Testis (tissue), 3 donors: ENCODE data around the gene ANGPTL2. TPM values are rescaled to one million over a fixed set of nuclear protein-coding genes. Genes with fewer than 3 reads are reported as not detected.

Source experiments
- DNase-seq: peaks from one replicate; pipeline ENCODE4 v3.0.0-alpha.2; 2019
- H3K27ac ChIP-seq, 2 donors: fragments of 200-600 bp; sonication (generic); one replicate each; pipeline ENCODE4 v1.5.1; 2019
- H3K27me3 ChIP-seq: fragments of 200-600 bp; sonication (generic); one replicate; pipeline ENCODE4 v1.5.1; 2019
- H3K36me3 ChIP-seq: fragments of 200-600 bp; sonication (generic); one replicate; pipeline ENCODE4 v1.5.1; 2017; ENCODE audit warnings: low read depth; ENCODE audit errors: missing control alignments
- H3K4me1 ChIP-seq: fragments of 200-600 bp; sonication (generic); one replicate; pipeline ENCODE4 v1.5.1; 2019
- H3K4me3 ChIP-seq, 2 donors: fragments of 200-600 bp; sonication (generic); one replicate each; pipeline ENCODE4 v1.5.1; 2017 to 2019
- H3K9me3 ChIP-seq: fragments of 200-600 bp; sonication (generic); one replicate; pipeline ENCODE4 v1.5.1; 2017
- POLR2A ChIP-seq: fragments of 450-650 bp; IDR thresholded peaks from one replicate; pipeline ENCODE4 v1.6.1; 2017; ENCODE audit warnings: antibody characterized with exemption, mild to moderate bottlenecking, moderate library complexity
- WGBS, 2 donors: methylation state at CpG; one replicate each; pipeline ENCODE4 v1.1.5; 2018; 5-methylcytosine and 5-hydroxymethylcytosine counted together
- intact Hi-C: fragments of 100-400 bp; cut with DNase I; formaldehyde crosslinking; loops from one replicate; pipeline ENCODE4 v1.15.1; 2023; ENCODE audit warnings: low total_unique reads
- polyA plus RNA-seq: library from polyadenylated mRNA; stranded (reverse); fragments of 350-450 nt; fragmentation: Illumina TruSeq; extraction: RNeasy Lipid Tissue Mini Kit (QIAGEN cat#74804); gene quantifications from one replicate; pipeline ENCODE4 v1.2.3, GENCODE V29; 2014; ENCODE audit warnings: low read depth, low replicate concordance; ENCODE audit not compliant: insufficient read depth
- total RNA-seq, 2 donors: library from RNA; depleted of rRNA; stranded (reverse); fragments of >200 nt; gene quantifications; one replicate each; pipeline ENCODE4 v1.2.3, GENCODE V29; 2016
- TF ChIP-seq, protein P1 (sequence below), 3 experiments: fragments of 450-650 bp in 2 of 3; fragments of 200-600 bp in 1 of 3; sonication (generic) in 1 of 3; IDR thresholded peaks; one replicate each; pipeline ENCODE4 v1.5.1; 2016 to 2019; ENCODE audit warnings: antibody characterized with exemption in 3 of 3, mild to moderate bottlenecking in 2 of 3, moderate library complexity in 1 of 3

Gene ANGPTL2
- total and polyA plus RNA-seq, 3 donors from 2014 or later = 2.4 to 30.7 (median 2.4) TPM

DNA sequence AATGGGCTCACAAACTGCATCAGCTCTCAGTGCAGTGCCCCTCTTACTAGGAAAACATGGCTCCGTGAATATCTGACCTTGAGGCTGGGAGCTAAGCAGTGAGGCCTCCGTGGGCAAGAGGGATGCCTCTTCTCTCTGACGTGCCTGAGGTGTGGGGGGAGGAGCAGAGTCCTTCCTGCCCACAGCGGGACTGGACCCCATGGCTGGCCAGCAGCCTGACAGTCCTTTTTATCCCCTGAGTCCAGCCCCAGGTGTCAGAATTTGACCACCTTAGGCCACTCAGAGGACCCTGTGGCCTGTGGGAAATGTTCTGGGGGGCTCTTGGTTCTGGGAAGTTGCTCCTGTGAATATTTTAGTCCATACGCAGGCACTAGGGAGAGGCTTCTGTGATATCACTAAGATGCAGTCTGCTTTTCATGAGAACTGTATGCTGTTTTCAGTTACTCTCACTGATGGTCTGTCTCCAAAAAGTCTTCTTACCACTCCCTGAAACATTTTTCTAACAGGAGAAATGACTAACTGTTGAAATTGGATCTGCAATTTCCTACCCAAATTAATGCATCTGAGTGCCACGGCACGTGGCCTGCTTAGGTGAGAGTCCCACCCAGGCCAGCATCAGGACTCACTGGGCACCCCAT, 23.4 kb downstream of the ANGPTL2 start:
- intact Hi-C loops = no loop called here
- WGBS, 2 donors = 65 to 68% methylated on average over 5 to 7 of the region's 7 CpGs
- Histone ChIP-seq H3K9me3 (no peaks in the 10 kb centered on the region), H3K36me3 (no peaks in the 10 kb centered on the region), H3K27me3 (no peaks in the 10 kb centered on the region), H3K4me3 (no peak overlapping the region), H3K4me1 (no peaks in the 10 kb centered on the region), H3K27ac (no peak overlapping the region)
- no peak for DNase-seq
- TF ChIP-seq POLR2A = no peak
- TF ChIP-seq, protein P1, sequence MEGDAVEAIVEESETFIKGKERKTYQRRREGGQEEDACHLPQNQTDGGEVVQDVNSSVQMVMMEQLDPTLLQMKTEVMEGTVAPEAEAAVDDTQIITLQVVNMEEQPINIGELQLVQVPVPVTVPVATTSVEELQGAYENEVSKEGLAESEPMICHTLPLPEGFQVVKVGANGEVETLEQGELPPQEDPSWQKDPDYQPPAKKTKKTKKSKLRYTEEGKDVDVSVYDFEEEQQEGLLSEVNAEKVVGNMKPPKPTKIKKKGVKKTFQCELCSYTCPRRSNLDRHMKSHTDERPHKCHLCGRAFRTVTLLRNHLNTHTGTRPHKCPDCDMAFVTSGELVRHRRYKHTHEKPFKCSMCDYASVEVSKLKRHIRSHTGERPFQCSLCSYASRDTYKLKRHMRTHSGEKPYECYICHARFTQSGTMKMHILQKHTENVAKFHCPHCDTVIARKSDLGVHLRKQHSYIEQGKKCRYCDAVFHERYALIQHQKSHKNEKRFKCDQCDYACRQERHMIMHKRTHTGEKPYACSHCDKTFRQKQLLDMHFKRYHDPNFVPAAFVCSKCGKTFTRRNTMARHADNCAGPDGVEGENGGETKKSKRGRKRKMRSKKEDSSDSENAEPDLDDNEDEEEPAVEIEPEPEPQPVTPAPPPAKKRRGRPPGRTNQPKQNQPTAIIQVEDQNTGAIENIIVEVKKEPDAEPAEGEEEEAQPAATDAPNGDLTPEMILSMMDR (IDR thresholded peaks at IDR 0.05) = no peak

DNA sequence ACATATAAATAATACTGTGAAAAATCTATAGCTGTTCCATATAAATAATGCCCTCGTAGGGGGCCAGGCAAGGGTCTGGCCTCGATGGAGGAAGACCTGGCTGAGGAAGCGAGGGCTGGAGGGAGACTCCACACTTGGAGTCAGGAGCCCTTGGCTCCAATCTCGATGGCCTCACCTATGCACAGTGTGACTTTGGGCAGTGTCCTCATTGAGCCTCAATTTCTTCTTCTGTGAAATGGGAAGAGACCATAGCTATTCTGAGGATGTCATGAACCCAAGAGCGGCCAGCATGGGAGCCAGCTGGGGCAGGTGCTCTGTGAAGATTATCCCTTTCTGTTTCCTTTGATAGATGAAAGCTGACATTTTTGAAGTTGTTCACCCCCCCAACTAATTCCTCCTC, 24.8 kb downstream of the ANGPTL2 start:
- no peaks in the 10 kb centered on the region for H3K9me3 ChIP-seq
- TF ChIP-seq POLR2A = no peak
- TF ChIP-seq, protein P1 (IDR thresholded peaks at IDR 0.05) = no peak

DNA sequence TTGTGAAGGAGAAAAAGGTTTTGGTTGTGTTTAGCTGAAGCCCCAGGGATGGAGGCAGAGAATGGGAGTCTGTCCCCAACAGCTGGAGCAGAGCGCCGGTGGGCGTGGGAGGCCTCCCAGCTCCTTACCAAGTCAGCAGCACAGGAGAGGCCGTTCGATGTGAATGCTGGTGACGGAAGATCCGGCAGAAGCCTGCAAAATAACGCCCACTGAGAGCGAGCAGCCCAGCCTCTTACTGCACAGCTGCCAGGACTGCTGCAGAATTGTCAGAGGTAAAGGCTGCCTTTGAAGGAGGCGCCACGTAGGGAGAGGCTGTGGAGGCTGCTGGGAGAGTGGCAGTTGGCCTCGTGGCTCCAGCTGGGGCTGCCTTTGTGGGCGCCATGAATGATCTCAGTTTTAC, 26.2 kb downstream of the ANGPTL2 start:
- no peaks in the 10 kb centered on the region for H3K27me3 ChIP-seq
- WGBS, 2 donors = 71 to 79% methylated on average over 13 of the region's 13 CpGs
- TF ChIP-seq, protein P1 (IDR thresholded peaks at IDR 0.05) = no peak
- no peak for TF ChIP-seq POLR2A
- no peak for DNase-seq
- H3K4me1 ChIP-seq = peaks cover 10% of the 10 kb centered on the region
- H3K36me3 ChIP-seq = no peaks in the 10 kb centered on the region
- no peak overlapping the region for H3K27ac ChIP-seq
- H3K4me3 ChIP-seq = no peak overlapping the region
- H3K9me3 ChIP-seq = no peaks in the 10 kb centered on the region
- intact Hi-C loops = no loop called here

More for the DNA sequence above, 24.8 kb downstream of the ANGPTL2 start:
- 90 to 94% methylated on average over 5 of the region's 5 CpGs for WGBS, 2 donors
- H3K4me3 ChIP-seq = no peak overlapping the region
- H3K36me3 ChIP-seq = no peaks in the 10 kb centered on the region
- no peaks in the 10 kb centered on the region for H3K4me1 ChIP-seq
- no peaks in the 10 kb centered on the region for H3K27me3 ChIP-seq
- intact Hi-C loops = no loop called here
- H3K27ac ChIP-seq = no peak overlapping the region
- DNase-seq = no peak

DNA sequence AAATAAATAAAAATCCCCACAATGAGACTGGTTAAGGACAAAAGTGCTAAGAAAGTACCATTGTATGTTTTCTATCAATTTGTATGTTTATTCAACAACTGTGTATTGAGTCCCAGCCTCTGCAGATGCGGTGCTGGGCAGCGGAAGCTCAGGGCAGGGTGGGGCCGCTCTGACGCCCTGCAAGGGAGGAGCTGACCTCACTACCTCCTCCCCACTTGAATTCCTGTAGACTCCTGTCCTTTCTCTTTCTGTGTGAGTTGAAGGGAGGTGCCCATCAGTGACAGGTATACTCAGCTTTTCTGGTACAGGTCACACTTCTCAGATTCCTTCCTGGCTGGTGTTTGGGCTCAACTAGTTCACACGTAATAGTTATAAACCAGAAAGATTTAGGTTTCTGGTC, 27.0 kb downstream of the ANGPTL2 start:
- Histone ChIP-seq H3K27ac (no peak overlapping the region), H3K36me3 (no peaks in the 10 kb centered on the region), H3K9me3 (no peaks in the 10 kb centered on the region), H3K27me3 (no peaks in the 10 kb centered on the region), H3K4me1 (peaks cover 18% of the 10 kb centered on the region), H3K4me3 (no peak overlapping the region)
- 89 to 95% methylated on average over 5 of the region's 5 CpGs for WGBS, 2 donors
- TF ChIP-seq POLR2A = no peak
- TF ChIP-seq, protein P1 (IDR thresholded peaks at IDR 0.05) = no peak
- intact Hi-C loops = no loop called here
- no peak for DNase-seq
